ENCODE data around the gene RIMBP2. TPM values are rescaled to one million over a fixed set of nuclear protein-coding genes. Genes with fewer than 3 reads are reported as not detected.

Gene RIMBP2
- polyA plus RNA-seq, 1 donor from 2014 or later = 14.6 TPM

DNA sequence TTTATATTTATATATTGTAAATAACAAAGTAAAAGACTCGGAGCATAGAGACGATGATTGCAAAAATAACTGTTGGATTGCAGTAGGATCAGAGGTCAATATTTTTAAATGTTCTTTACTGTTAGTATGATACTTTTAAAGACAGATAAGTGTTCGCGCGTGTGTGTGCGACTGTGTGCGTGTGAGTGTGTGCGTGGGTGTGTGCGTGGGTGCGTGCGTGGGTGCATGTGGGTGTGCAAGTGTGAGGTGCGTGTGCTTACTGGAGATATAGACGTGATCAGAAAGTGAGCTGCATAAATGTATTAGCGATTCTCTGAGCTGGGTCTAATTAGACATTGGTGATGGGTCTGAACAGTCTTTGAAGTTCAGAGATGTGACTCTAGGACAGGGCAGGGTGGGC is 142.9 kb downstream of the RIMBP2 start:
- H3K4me3 ChIP-seq (ENCODE audit: low read length) = no peak overlapping the region
- H3K4me2 ChIP-seq (ENCODE audit: low read length) = no peak overlapping the region
- no peaks in the 10 kb centered on the region for H3F3A ChIP-seq (ENCODE audit: insufficient read depth, low read length, poor library complexity, severe bottlenecking)
- no peak overlapping the region for H2AFZ ChIP-seq (ENCODE audit: low read depth, low read length)
- no peaks in the 10 kb centered on the region for H3K79me2 ChIP-seq (replicated peaks; ENCODE audit: insufficient read depth, low read length)
- H3K27me3 ChIP-seq (ENCODE audit: insufficient read depth, low read depth, low read length) = no peaks in the 10 kb centered on the region
- no peaks in the 10 kb centered on the region for H3K9me2 ChIP-seq (ENCODE audit: insufficient read depth, low read length)
- no peaks in the 10 kb centered on the region for H3K36me3 ChIP-seq (ENCODE audit: insufficient read depth, low read length)
- H3K27ac ChIP-seq (ENCODE audit: low read length) = no peak overlapping the region
- no peak overlapping the region for H3K9ac ChIP-seq (ENCODE audit: low read length)
- no peaks in the 10 kb centered on the region for H3K9me3 ChIP-seq (ENCODE audit: low read length)
- TF ChIP-seq EZH2 (IDR thresholded peaks at IDR 0.05; ENCODE audit: borderline replicate concordance, insufficient read depth, low read length, poor library complexity, severe bottlenecking) (no peak), TAF1 (IDR thresholded peaks at IDR 0.05; ENCODE audit: low read depth) (no peak), SMC3 (conservative IDR thresholded peaks at IDR 0.05; ENCODE audit: poor library complexity) (no peak), POLR2AphosphoS5 (IDR thresholded peaks at IDR 0.05) (no peak), RAD21 (conservative IDR thresholded peaks at IDR 0.05) (no peak), EP300 (conservative IDR thresholded peaks at IDR 0.05; ENCODE audit: poor library complexity, severe bottlenecking) (no peak), MXI1 (conservative IDR thresholded peaks at IDR 0.05; ENCODE audit: poor library complexity, severe bottlenecking) (no peak)
- TF ChIP-seq, protein P1, sequence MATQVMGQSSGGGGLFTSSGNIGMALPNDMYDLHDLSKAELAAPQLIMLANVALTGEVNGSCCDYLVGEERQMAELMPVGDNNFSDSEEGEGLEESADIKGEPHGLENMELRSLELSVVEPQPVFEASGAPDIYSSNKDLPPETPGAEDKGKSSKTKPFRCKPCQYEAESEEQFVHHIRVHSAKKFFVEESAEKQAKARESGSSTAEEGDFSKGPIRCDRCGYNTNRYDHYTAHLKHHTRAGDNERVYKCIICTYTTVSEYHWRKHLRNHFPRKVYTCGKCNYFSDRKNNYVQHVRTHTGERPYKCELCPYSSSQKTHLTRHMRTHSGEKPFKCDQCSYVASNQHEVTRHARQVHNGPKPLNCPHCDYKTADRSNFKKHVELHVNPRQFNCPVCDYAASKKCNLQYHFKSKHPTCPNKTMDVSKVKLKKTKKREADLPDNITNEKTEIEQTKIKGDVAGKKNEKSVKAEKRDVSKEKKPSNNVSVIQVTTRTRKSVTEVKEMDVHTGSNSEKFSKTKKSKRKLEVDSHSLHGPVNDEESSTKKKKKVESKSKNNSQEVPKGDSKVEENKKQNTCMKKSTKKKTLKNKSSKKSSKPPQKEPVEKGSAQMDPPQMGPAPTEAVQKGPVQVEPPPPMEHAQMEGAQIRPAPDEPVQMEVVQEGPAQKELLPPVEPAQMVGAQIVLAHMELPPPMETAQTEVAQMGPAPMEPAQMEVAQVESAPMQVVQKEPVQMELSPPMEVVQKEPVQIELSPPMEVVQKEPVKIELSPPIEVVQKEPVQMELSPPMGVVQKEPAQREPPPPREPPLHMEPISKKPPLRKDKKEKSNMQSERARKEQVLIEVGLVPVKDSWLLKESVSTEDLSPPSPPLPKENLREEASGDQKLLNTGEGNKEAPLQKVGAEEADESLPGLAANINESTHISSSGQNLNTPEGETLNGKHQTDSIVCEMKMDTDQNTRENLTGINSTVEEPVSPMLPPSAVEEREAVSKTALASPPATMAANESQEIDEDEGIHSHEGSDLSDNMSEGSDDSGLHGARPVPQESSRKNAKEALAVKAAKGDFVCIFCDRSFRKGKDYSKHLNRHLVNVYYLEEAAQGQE (IDR thresholded peaks at IDR 0.05; ENCODE audit: borderline replicate concordance) = no peak
- TF ChIP-seq, protein P2, sequence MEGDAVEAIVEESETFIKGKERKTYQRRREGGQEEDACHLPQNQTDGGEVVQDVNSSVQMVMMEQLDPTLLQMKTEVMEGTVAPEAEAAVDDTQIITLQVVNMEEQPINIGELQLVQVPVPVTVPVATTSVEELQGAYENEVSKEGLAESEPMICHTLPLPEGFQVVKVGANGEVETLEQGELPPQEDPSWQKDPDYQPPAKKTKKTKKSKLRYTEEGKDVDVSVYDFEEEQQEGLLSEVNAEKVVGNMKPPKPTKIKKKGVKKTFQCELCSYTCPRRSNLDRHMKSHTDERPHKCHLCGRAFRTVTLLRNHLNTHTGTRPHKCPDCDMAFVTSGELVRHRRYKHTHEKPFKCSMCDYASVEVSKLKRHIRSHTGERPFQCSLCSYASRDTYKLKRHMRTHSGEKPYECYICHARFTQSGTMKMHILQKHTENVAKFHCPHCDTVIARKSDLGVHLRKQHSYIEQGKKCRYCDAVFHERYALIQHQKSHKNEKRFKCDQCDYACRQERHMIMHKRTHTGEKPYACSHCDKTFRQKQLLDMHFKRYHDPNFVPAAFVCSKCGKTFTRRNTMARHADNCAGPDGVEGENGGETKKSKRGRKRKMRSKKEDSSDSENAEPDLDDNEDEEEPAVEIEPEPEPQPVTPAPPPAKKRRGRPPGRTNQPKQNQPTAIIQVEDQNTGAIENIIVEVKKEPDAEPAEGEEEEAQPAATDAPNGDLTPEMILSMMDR (IDR thresholded peaks at IDR 0.05; ENCODE audit: poor library complexity, severe bottlenecking) = no peak
- no peaks in the 10 kb centered on the region for H4K20me1 ChIP-seq (ENCODE audit: insufficient read depth)

DNA sequence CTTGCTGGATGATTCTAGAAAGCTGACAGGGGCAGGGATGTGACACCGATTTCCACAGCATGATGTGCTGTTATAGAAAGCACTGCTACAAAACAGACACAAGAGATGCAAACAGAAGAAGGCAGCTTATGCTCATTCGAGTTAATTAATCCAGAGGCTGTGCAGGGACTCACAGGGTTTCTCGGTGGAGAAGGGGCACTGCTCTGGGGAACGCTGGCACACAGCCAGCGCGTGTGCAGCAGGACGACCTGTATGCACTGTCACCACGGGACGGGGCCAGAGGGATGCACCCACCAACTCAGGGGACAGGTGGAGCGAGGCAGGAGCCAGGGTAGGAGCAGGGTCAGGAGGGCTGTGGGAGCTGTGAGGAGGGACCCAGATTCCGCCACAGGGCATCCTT is 143.5 kb downstream of the RIMBP2 start:
- Histone ChIP-seq H3F3A (ENCODE audit: insufficient read depth, low read length, poor library complexity, severe bottlenecking) (no peaks in the 10 kb centered on the region), H3K27ac (ENCODE audit: low read length) (peak overlapping the region; percentile 36), H3K27me3 (ENCODE audit: insufficient read depth, low read depth, low read length) (no peaks in the 10 kb centered on the region), H2AFZ (ENCODE audit: low read depth, low read length) (no peak overlapping the region), H3K9me2 (ENCODE audit: insufficient read depth, low read length) (no peaks in the 10 kb centered on the region), H3K4me3 (ENCODE audit: low read length) (peak overlapping the region; percentile 3), H3K9me3 (ENCODE audit: low read length) (no peaks in the 10 kb centered on the region), H3K36me3 (ENCODE audit: insufficient read depth, low read length) (no peaks in the 10 kb centered on the region), H3K79me2 (replicated peaks; ENCODE audit: insufficient read depth, low read length) (no peaks in the 10 kb centered on the region), H3K9ac (ENCODE audit: low read length) (peak overlapping the region; percentile 35), H4K20me1 (ENCODE audit: insufficient read depth) (no peaks in the 10 kb centered on the region), H3K4me2 (ENCODE audit: low read length) (no peak overlapping the region)
- TF ChIP-seq, protein P2 (IDR thresholded peaks at IDR 0.05; ENCODE audit: poor library complexity, severe bottlenecking) = no peak
- peak; percentile 23 for TF ChIP-seq POLR2AphosphoS5 (IDR thresholded peaks at IDR 0.05)

All from neural cell (in vitro differentiated cells).